NK-92 treated with Interleukin-12 subunit alpha and Interleukin-12 subunit beta, amount 100 ng/mL, for 24 hours (cell line): ENCODE data around the gene FAM72A.
"Not testable (repeated sequence)": the region's sequence is repeated elsewhere in the genome, so short reads cannot be mapped to it uniquely, and the experiment has no call there.

Experiments used
- DNase-seq: peaks from one replicate; lab custom pipeline; 2025; lab: John Stamatoyannopoulos, UW

Gene FAM72A

GRCh38 chr1:206169794-206170193 is 32.8 kb downstream of the FAM72A start:
- DNase-seq = not testable (repeated sequence)

- not testable (repeated sequence) for DNase-seq
Measured at GRCh38 chr1:206167350-206168029, 35.1 kb downstream of the FAM72A start.

GRCh38 chr1:206145771-206146290 is 56.8 kb downstream of the FAM72A start:
- no peak for DNase-seq

GRCh38 chr1:206144605-206145004 is 58.0 kb downstream of the FAM72A start:
- DNase-seq = no peak

- DNase-seq = no peak
Measured at GRCh38 chr1:206143537-206144172, 59.0 kb downstream of the FAM72A start.

- DNase-seq = no peak
Measured at GRCh38 chr1:206142770-206143169, 59.9 kb downstream of the FAM72A start.

GRCh38 chr1:206142011-206142410 is 60.6 kb downstream of the FAM72A start:
- no peak for DNase-seq

GRCh38 chr1:206136241-206136640 is 66.4 kb downstream of the FAM72A start:
- DNase-seq = no peak
